ACC112 (cell line): Measurements from ENCODE around the gene FAM120B.
"Not testable (repeated sequence)": the region's sequence is repeated elsewhere in the genome, so short reads cannot be mapped to it uniquely, and the experiment has no call there.

Experiments
- H2AFZ ChIP-seq: fragments of 200-600 bp; sonication (generic); one replicate; pipeline ENCODE4 v1.6.0; 2017; ENCODE audit warnings: antibody characterized with exemption, low read length; ENCODE audit not compliant: unreplicated experiment
- H3K27ac ChIP-seq: fragments of 200-600 bp; sonication (generic); 2 replicates; pipeline ENCODE4 v1.5.1; 2014; ENCODE audit warnings: low read depth, mild to moderate bottlenecking, antibody characterized with exemption, low read length, moderate library complexity
- H3K27me3 ChIP-seq: fragments of 200-600 bp; sonication (generic); 2 replicates; pipeline ENCODE4 v1.6.1; 2014; ENCODE audit warnings: mild to moderate bottlenecking, antibody characterized with exemption, low read length, moderate library complexity, mixed read lengths; ENCODE audit not compliant: insufficient read depth
- H3K36me3 ChIP-seq: fragments of 200-600 bp; sonication (generic); 2 replicates; pipeline ENCODE4 v1.6.1; 2016; ENCODE audit warnings: mild to moderate bottlenecking, antibody characterized with exemption, low read length, moderate library complexity, mixed read lengths; ENCODE audit not compliant: insufficient read depth
- H3K4me1 ChIP-seq: fragments of 200-600 bp; sonication (generic); one replicate; pipeline ENCODE4 v1.6.1; 2016; ENCODE audit warnings: low read length, mixed read lengths; ENCODE audit not compliant: insufficient read depth, unreplicated experiment, control insufficient read depth
- H3K4me3 ChIP-seq: fragments of 200-600 bp; sonication (generic); 2 replicates; pipeline ENCODE4 v1.5.1; 2014; ENCODE audit warnings: mild to moderate bottlenecking, low read depth, low read length
- H3K79me2 ChIP-seq: fragments of 200-600 bp; sonication (generic); one replicate; pipeline ENCODE4 v1.6.0; 2016; ENCODE audit warnings: low read length; ENCODE audit not compliant: control insufficient read depth, unreplicated experiment, insufficient read depth

The FAM120B gene

GRCh38 chr6:170344631-170345576, 38.3 kb downstream of the FAM120B start:
- H3K4me1 ChIP-seq: peaks cover 14% of the 10 kb centered on the region
- H3K27ac ChIP-seq: peak overlapping the region; percentile 6; the same call in 1 of the 2 replicates
- peaks cover 25% of the 10 kb centered on the region for H3K36me3 ChIP-seq
- H3K27me3 ChIP-seq: no peaks in the 10 kb centered on the region
- H3K79me2 ChIP-seq: peaks cover 5% of the 10 kb centered on the region
- no peak overlapping the region for H3K4me3 ChIP-seq
- H2AFZ ChIP-seq: no peak overlapping the region

- Histone ChIP-seq H3K4me3 (no peak overlapping the region), H2AFZ (no peak overlapping the region), H3K79me2 (peaks cover 5% of the 10 kb centered on the region), H3K27me3 (no peaks in the 10 kb centered on the region), H3K4me1 (peaks cover 14% of the 10 kb centered on the region), H3K36me3 (peaks cover 32% of the 10 kb centered on the region), H3K27ac (no peak overlapping the region)
Observed at GRCh38 chr6:170345662-170346061, 39.1 kb downstream of the FAM120B start.

- no peak overlapping the region for H2AFZ ChIP-seq
- peaks cover 40% of the 10 kb centered on the region for H3K36me3 ChIP-seq
- H3K4me1 ChIP-seq: peaks cover 14% of the 10 kb centered on the region
- H3K4me3 ChIP-seq: no peak overlapping the region
- H3K79me2 ChIP-seq: peaks cover 5% of the 10 kb centered on the region
- no peak overlapping the region for H3K27ac ChIP-seq
- H3K27me3 ChIP-seq: no peaks in the 10 kb centered on the region
Observed at GRCh38 chr6:170346649-170347048, 40.1 kb downstream of the FAM120B start.

- H2AFZ ChIP-seq: no peak overlapping the region
- no peaks in the 10 kb centered on the region for H3K27me3 ChIP-seq
- peaks cover 14% of the 10 kb centered on the region for H3K4me1 ChIP-seq
- peaks cover 40% of the 10 kb centered on the region for H3K36me3 ChIP-seq
- H3K79me2 ChIP-seq: peaks cover 5% of the 10 kb centered on the region
- no peak overlapping the region for H3K27ac ChIP-seq
- no peak overlapping the region for H3K4me3 ChIP-seq
Observed at GRCh38 chr6:170347091-170347490, 40.5 kb downstream of the FAM120B start.

GRCh38 chr6:170347975-170348374, 41.4 kb downstream of the FAM120B start:
- peaks cover 40% of the 10 kb centered on the region for H3K36me3 ChIP-seq
- H3K4me1 ChIP-seq: peaks cover 14% of the 10 kb centered on the region
- no peak overlapping the region for H3K4me3 ChIP-seq
- H3K79me2 ChIP-seq: peaks cover 5% of the 10 kb centered on the region
- no peak overlapping the region for H2AFZ ChIP-seq
- H3K27me3 ChIP-seq: no peaks in the 10 kb centered on the region
- no peak overlapping the region for H3K27ac ChIP-seq

GRCh38 chr6:170351456-170351855, 44.9 kb downstream of the FAM120B start:
- H2AFZ ChIP-seq, H3K27me3 ChIP-seq, H3K4me3 ChIP-seq, H3K4me1 ChIP-seq, H3K27ac ChIP-seq, H3K79me2 ChIP-seq: not testable (repeated sequence)
- peaks cover 39% of the 10 kb centered on the region for H3K36me3 ChIP-seq

- H3K27me3 ChIP-seq, H3K4me3 ChIP-seq, H2AFZ ChIP-seq, H3K79me2 ChIP-seq, H3K4me1 ChIP-seq, H3K27ac ChIP-seq: not testable (repeated sequence)
- peaks cover 13% of the 10 kb centered on the region for H3K36me3 ChIP-seq
Observed at GRCh38 chr6:170355190-170355589, 48.6 kb downstream of the FAM120B start.

GRCh38 chr6:170355661-170356060, 49.1 kb downstream of the FAM120B start:
- H3K4me1 ChIP-seq: peaks cover 8% of the 10 kb centered on the region
- no peaks in the 10 kb centered on the region for H3K79me2 ChIP-seq
- no peaks in the 10 kb centered on the region for H3K27me3 ChIP-seq
- H3K4me3 ChIP-seq: no peak overlapping the region
- no peak overlapping the region for H2AFZ ChIP-seq
- H3K27ac ChIP-seq: no peak overlapping the region
- H3K36me3 ChIP-seq: peaks cover 9% of the 10 kb centered on the region

GRCh38 chr6:170357812-170358211, 51.3 kb downstream of the FAM120B start:
- Histone ChIP-seq H3K4me1 (peaks cover 11% of the 10 kb centered on the region), H2AFZ (no peak overlapping the region), H3K27ac (no peak overlapping the region), H3K27me3 (no peaks in the 10 kb centered on the region), H3K79me2 (peaks cover 2% of the 10 kb centered on the region), H3K36me3 (peaks cover 3% of the 10 kb centered on the region; the same call in 1 of the 2 replicates), H3K4me3 (no peak overlapping the region)

- no peak overlapping the region for H2AFZ ChIP-seq
- H3K36me3 ChIP-seq: peaks cover 3% of the 10 kb centered on the region; the same call in 1 of the 2 replicates
- no peak overlapping the region for H3K4me3 ChIP-seq
- H3K4me1 ChIP-seq: peaks cover 11% of the 10 kb centered on the region
- H3K27ac ChIP-seq: no peak overlapping the region
- H3K79me2 ChIP-seq: peaks cover 2% of the 10 kb centered on the region
- no peaks in the 10 kb centered on the region for H3K27me3 ChIP-seq
Observed at GRCh38 chr6:170358496-170358895, 51.9 kb downstream of the FAM120B start.

- peaks cover 11% of the 10 kb centered on the region for H3K4me1 ChIP-seq
- peak overlapping the region; percentile 15; the same call in 1 of the 2 replicates for H3K27ac ChIP-seq
- H3K27me3 ChIP-seq: no peaks in the 10 kb centered on the region
- H3K79me2 ChIP-seq: peaks cover 2% of the 10 kb centered on the region
- H3K4me3 ChIP-seq: no peak overlapping the region; the same call in 1 of the 2 replicates
- H3K36me3 ChIP-seq: peaks cover 3% of the 10 kb centered on the region; the same call in 1 of the 2 replicates
- H2AFZ ChIP-seq: no peak overlapping the region
Observed at GRCh38 chr6:170360476-170360875, 53.9 kb downstream of the FAM120B start.
